CD4-positive, alpha-beta memory T cell (primary cell): Measurements from ENCODE around the gene HOXD11. TPM values are rescaled to one million over a fixed set of nuclear protein-coding genes. Genes with fewer than 3 reads are reported as not detected.

ENCODE experiments used
- CTCF ChIA-PET: fragments of 350-600 bp; sonication (Branson Sonifier 250); formaldehyde crosslinking; loops from one replicate; lab custom pipeline; 2021; ENCODE audit warnings: inconsistent platforms; ENCODE audit not compliant: partially characterized antibody; lab: Charles Lee
- POLR2A ChIA-PET: fragments of 350-600 bp; sonication (Branson Sonifier 250); formaldehyde crosslinking; loops from one replicate; lab custom pipeline; 2021; ENCODE audit not compliant: partially characterized antibody; lab: Charles Lee
- DNase-seq, 5 donors: peaks; one replicate each; pipeline versions ENCODE4 v3.0.0 to v3.0.0-alpha.2; 2020 to 2022; ENCODE audit warnings: mixed read lengths in 1 of 5
- H3K27ac ChIP-seq: one replicate; pipeline ENCODE4 v1.7.0; 2013; ENCODE audit warnings: low read depth, low read length
- H3K27me3 ChIP-seq: 2 replicates; pipeline ENCODE4 v1.7.0; 2013; ENCODE audit warnings: mild to moderate bottlenecking, low read length, moderate library complexity; ENCODE audit not compliant: insufficient read depth
- H3K36me3 ChIP-seq: 2 replicates; pipeline ENCODE4 v1.7.0; 2013; ENCODE audit warnings: mild to moderate bottlenecking, low read length, moderate library complexity; ENCODE audit not compliant: insufficient read depth
- H3K4me1 ChIP-seq: 2 replicates; pipeline ENCODE4 v1.7.0; 2013; ENCODE audit warnings: mild to moderate bottlenecking, low read length, moderate library complexity; ENCODE audit not compliant: insufficient read depth
- H3K4me3 ChIP-seq, 2 donors: one replicate each; pipeline ENCODE4 v1.7.0; 2013; ENCODE audit warnings: low read length in 2 of 2, mild to moderate bottlenecking in 1 of 2
- H3K9me3 ChIP-seq, 2 donors: one replicate each; pipeline ENCODE4 v1.7.0; 2013; ENCODE audit warnings: low read length in 2 of 2, control low read depth in 1 of 2; ENCODE audit not compliant: control insufficient read depth in 1 of 2
- H3K27ac Mint-ChIP-seq, 7 donors: one replicate each; pipeline ENCODE4 v1.8.0; 2020 to 2021; ENCODE audit warnings: mixed read lengths in 7 of 7, mild to moderate bottlenecking in 6 of 7, inconsistent platforms in 3 of 7, moderate library complexity in 3 of 7
- H3K27me3 Mint-ChIP-seq, 2 donors: one replicate each; pipeline ENCODE4 v1.8.0; 2020 to 2021; ENCODE audit warnings: mixed read lengths in 2 of 2
- H3K36me3 Mint-ChIP-seq, 2 donors: one replicate each; pipeline ENCODE4 v1.8.0; 2020 to 2021; ENCODE audit warnings: mixed read lengths in 2 of 2, inconsistent platforms in 1 of 2, mild to moderate bottlenecking in 1 of 2
- H3K4me1 Mint-ChIP-seq, 4 donors: one replicate each; pipeline ENCODE4 v1.8.0; 2020 to 2021; ENCODE audit warnings: mixed read lengths in 4 of 4, mild to moderate bottlenecking in 1 of 4
- H3K4me3 Mint-ChIP-seq, 8 donors: one replicate each; pipeline ENCODE4 v1.8.0; 2020 to 2021; ENCODE audit warnings: mixed read lengths in 8 of 8, mild to moderate bottlenecking in 7 of 8, moderate library complexity in 6 of 8, inconsistent platforms in 3 of 8
- H3K9me3 Mint-ChIP-seq, 8 donors: one replicate each; pipeline ENCODE4 v1.8.0; 2020 to 2021; ENCODE audit warnings: mixed read lengths in 8 of 8, mild to moderate bottlenecking in 5 of 8, inconsistent platforms in 3 of 8, moderate library complexity in 1 of 8
- intact Hi-C: fragments of 100-400 bp; cut with micrococcal nuclease; formaldehyde crosslinking; loops from one replicate; pipeline ENCODE4 v1.15.1; 2023
- polyA plus RNA-seq, 2 donors: library from polyadenylated mRNA; unstranded; fragments of 300-500 nt; fragmentation: Illumina TruSeq; gene quantifications; one replicate each; pipeline ENCODE4 v1.2.3, GENCODE V29; 2021
- total RNA-seq, 2 experiments: library from RNA; stranded (reverse); gene quantifications; one replicate each; pipeline ENCODE4 v1.2.3, GENCODE V29; 2021

The HOXD11 gene
- total and polyA plus RNA-seq, 4 experiments from 2014 or later: not detected

GRCh38 chr2:176090862-176091261 is 16.2 kb upstream of the HOXD11 start:
- peak overlapping the region in 3 of 7 donors; percentile 24 to 74 (median 66) for H3K27ac Mint-ChIP-seq
- H3K4me3 ChIP-seq: no peak overlapping the region
- H3K4me1 ChIP-seq: peaks cover 16% of the 10 kb centered on the region
- H3K9me3 ChIP-seq: no peaks in the 10 kb centered on the region
- intact Hi-C loops: loop anchor here (5.0 kb wide), 1 partner anchor 1754 kb away; no protein-coding TSS in a partner anchor
- ChIA-PET CTCF (no interaction called here), POLR2A (no interaction called here)
- H3K36me3 Mint-ChIP-seq: peaks cover 7 to 8% of the 10 kb centered on the region in 2 donors
- H3K27me3 Mint-ChIP-seq: peaks cover 76 to 81% of the 10 kb centered on the region in 2 donors
- H3K36me3 ChIP-seq: no peaks in the 10 kb centered on the region
- H3K4me3 Mint-ChIP-seq: peak overlapping the region in 1 of 8 donors; percentile 70
- peaks cover 89% of the 10 kb centered on the region for H3K27me3 ChIP-seq
- DNase-seq: no peak
- H3K4me1 Mint-ChIP-seq: peaks cover 8 to 56% (median 23%) of the 10 kb centered on the region in 4 donors
- peaks cover 0 to 58% (median 42%) of the 10 kb centered on the region in 8 donors for H3K9me3 Mint-ChIP-seq
- no peak overlapping the region for H3K27ac ChIP-seq

- Mint-ChIP-seq H3K4me1 (peaks cover 11 to 59% (median 24%) of the 10 kb centered on the region in 4 donors), H3K4me3 (peak overlapping the region; percentile 22 to 73 (median 61)), H3K27ac (peak overlapping the region in 6 of 7 donors; percentile 30 to 92 (median 66)), H3K36me3 (peaks cover 7 to 8% of the 10 kb centered on the region in 2 donors), H3K9me3 (peaks cover 0 to 53% (median 40%) of the 10 kb centered on the region in 8 donors), H3K27me3 (peaks cover 78 to 83% of the 10 kb centered on the region in 2 donors)
- Histone ChIP-seq H3K4me1 (peaks cover 20% of the 10 kb centered on the region), H3K36me3 (no peaks in the 10 kb centered on the region), H3K27me3 (peaks cover 89% of the 10 kb centered on the region), H3K9me3 (no peaks in the 10 kb centered on the region), H3K4me3 (no peak overlapping the region), H3K27ac (no peak overlapping the region)
- no peak for DNase-seq
- intact Hi-C loops: loop anchor here (5.0 kb wide), 1 partner anchor 1754 kb away; no protein-coding TSS in a partner anchor
- POLR2A ChIA-PET: no interaction called here
- CTCF ChIA-PET: no interaction called here
These were observed 15.5 kb upstream of the HOXD11 start for GRCh38 chr2:176091329-176092258.

GRCh38 chr2:176092270-176093144 is 14.6 kb upstream of the HOXD11 start, which contains the start of gene HOXD13:
HOXD13 (plus strand) TSS chr2:176092721; CDS start chr2:176092891, 170 bp downstream.
- Histone ChIP-seq H3K27ac (no peak within 1 kb of the TSS), H3K27me3 (peaks cover 89% of the 10 kb centered on the region), H3K36me3 (no peaks in the 10 kb centered on the region), H3K9me3 (no peaks in the 10 kb centered on the region), H3K4me3 (peak within 1 kb of the TSS in 1 of 2 donors; percentile 7), H3K4me1 (peaks cover 30% of the 10 kb centered on the region)
- CTCF ChIA-PET: no interaction called here
- Mint-ChIP-seq H3K36me3 (peaks cover 7 to 8% of the 10 kb centered on the region in 2 donors), H3K27ac (peak within 1 kb of the TSS in 6 of 7 donors; percentile 30 to 92 (median 72)), H3K4me1 (peaks cover 16 to 64% (median 31%) of the 10 kb centered on the region in 4 donors), H3K9me3 (peaks cover 0 to 47% (median 33%) of the 10 kb centered on the region in 8 donors), H3K4me3 (peak within 1 kb of the TSS; percentile 22 to 85 (median 61)), H3K27me3 (peaks cover 78 to 84% of the 10 kb centered on the region in 2 donors)
- POLR2A ChIA-PET: no interaction called here
- intact Hi-C loops: loop anchor here (5.0 kb wide), 1 partner anchor 1755 kb away; no protein-coding TSS in a partner anchor
- no peak for DNase-seq

GRCh38 chr2:176093145-176093897 is 13.8 kb upstream of the HOXD11 start:
- intact Hi-C loops: loop anchor here (5.0 kb wide), 1 partner anchor 1756 kb away; no protein-coding TSS in a partner anchor
- Histone ChIP-seq H3K27ac (no peak overlapping the region), H3K9me3 (no peaks in the 10 kb centered on the region), H3K36me3 (no peaks in the 10 kb centered on the region), H3K4me1 (peaks cover 30% of the 10 kb centered on the region), H3K4me3 (peak overlapping the region in 1 of 2 donors; percentile 7), H3K27me3 (peaks cover 89% of the 10 kb centered on the region)
- ChIA-PET CTCF (interaction anchor here (0.8 kb wide), 1 partner anchor 11 kb away, joined by 3 read pairs; no protein-coding TSS in a partner anchor), POLR2A (no interaction called here)
- peak overlapping the region in 7 of 8 donors; percentile 6 to 85 (median 45) for H3K4me3 Mint-ChIP-seq
- no peak for DNase-seq
- peak overlapping the region in 3 of 7 donors; percentile 78 to 90 (median 85) for H3K27ac Mint-ChIP-seq
- H3K4me1 Mint-ChIP-seq: peaks cover 20 to 64% (median 34%) of the 10 kb centered on the region in 4 donors
- peaks cover 79 to 84% of the 10 kb centered on the region in 2 donors for H3K27me3 Mint-ChIP-seq
- H3K9me3 Mint-ChIP-seq: peaks cover 0 to 42% (median 32%) of the 10 kb centered on the region in 8 donors
- H3K36me3 Mint-ChIP-seq: peaks cover 7 to 10% of the 10 kb centered on the region in 2 donors

GRCh38 chr2:176093898-176094249 is 13.2 kb upstream of the HOXD11 start:
- Histone ChIP-seq H3K4me1 (peaks cover 27% of the 10 kb centered on the region), H3K27ac (no peak overlapping the region), H3K36me3 (no peaks in the 10 kb centered on the region), H3K4me3 (no peak overlapping the region), H3K27me3 (peaks cover 89% of the 10 kb centered on the region), H3K9me3 (no peaks in the 10 kb centered on the region)
- H3K27ac Mint-ChIP-seq: peak overlapping the region in 3 of 7 donors; percentile 50 to 90 (median 78)
- peak overlapping the region in 7 of 8 donors; percentile 6 to 85 (median 23) for H3K4me3 Mint-ChIP-seq
- POLR2A ChIA-PET: no interaction called here
- intact Hi-C loops: loop anchor here (5.0 kb wide), 1 partner anchor 1757 kb away; no protein-coding TSS in a partner anchor
- CTCF ChIA-PET: interaction anchor here (0.8 kb wide), 1 partner anchor 11 kb away, joined by 3 read pairs; no protein-coding TSS in a partner anchor
- H3K36me3 Mint-ChIP-seq: peaks cover 7 to 10% of the 10 kb centered on the region in 2 donors
- no peak for DNase-seq
- H3K27me3 Mint-ChIP-seq: peaks cover 79 to 84% of the 10 kb centered on the region in 2 donors
- peaks cover 0 to 42% (median 31%) of the 10 kb centered on the region in 8 donors for H3K9me3 Mint-ChIP-seq
- H3K4me1 Mint-ChIP-seq: peaks cover 18 to 61% (median 33%) of the 10 kb centered on the region in 4 donors

- Histone ChIP-seq H3K27me3 (peaks cover 89% of the 10 kb centered on the region), H3K27ac (no peak overlapping the region), H3K4me3 (no peak overlapping the region), H3K9me3 (no peaks in the 10 kb centered on the region), H3K4me1 (peaks cover 27% of the 10 kb centered on the region), H3K36me3 (no peaks in the 10 kb centered on the region)
- intact Hi-C loops: loop anchor here (5.0 kb wide), 1 partner anchor 1757 kb away; no protein-coding TSS in a partner anchor
- ChIA-PET POLR2A (no interaction called here), CTCF (interaction anchor here (0.8 kb wide), 1 partner anchor 12 kb away, joined by 3 read pairs; no protein-coding TSS in a partner anchor)
- Mint-ChIP-seq H3K4me3 (peak overlapping the region in 1 of 8 donors; percentile 85), H3K36me3 (peaks cover 7 to 9% of the 10 kb centered on the region in 2 donors), H3K4me1 (peaks cover 18 to 59% (median 35%) of the 10 kb centered on the region in 4 donors), H3K27me3 (peaks cover 79 to 82% of the 10 kb centered on the region in 2 donors), H3K27ac (peak overlapping the region in 2 of 7 donors; percentile 78 to 90), H3K9me3 (peaks cover 0 to 43% (median 29%) of the 10 kb centered on the region in 8 donors)
- no peak for DNase-seq
These were observed 12.7 kb upstream of the HOXD11 start for GRCh38 chr2:176094349-176094748.
